Femur (tissue), 1 donor: ENCODE data around the gene PARG.
"Not testable (repeated sequence)": the region's sequence is repeated elsewhere in the genome, so short reads cannot be mapped to it uniquely, and the experiment has no call there.

Experiments used
- DNase-seq: peaks from one replicate; pipeline ENCODE4 v3.0.0-alpha.2; 2017

PARG gene

GRCh38 chr10:49900406-49900805 lies 41.4 kb downstream of the PARG start:
- not testable (repeated sequence) for DNase-seq

- DNase-seq: not testable (repeated sequence)
These were observed 41.8 kb downstream of the PARG start for GRCh38 chr10:49899999-49900398.

- not testable (repeated sequence) for DNase-seq
These were observed 51.8 kb downstream of the PARG start for GRCh38 chr10:49890025-49890424.

GRCh38 chr10:49884739-49885331 lies 57.0 kb downstream of the PARG start:
- DNase-seq: not testable (repeated sequence)

- not testable (repeated sequence) for DNase-seq
These were observed 58.0 kb downstream of the PARG start for GRCh38 chr10:49883852-49884251.

GRCh38 chr10:49882327-49882726 lies 59.5 kb downstream of the PARG start:
- not testable (repeated sequence) for DNase-seq

- not testable (repeated sequence) for DNase-seq
These were observed 69.1 kb downstream of the PARG start for GRCh38 chr10:49872740-49873139.

- not testable (repeated sequence) for DNase-seq
These were observed 70.4 kb downstream of the PARG start for GRCh38 chr10:49871462-49871861.

GRCh38 chr10:49859933-49860332 lies 81.9 kb downstream of the PARG start:
- DNase-seq: not testable (repeated sequence)

- DNase-seq: not testable (repeated sequence)
These were observed 83.0 kb downstream of the PARG start for GRCh38 chr10:49858697-49859382.

- DNase-seq: not testable (repeated sequence)
These were observed 92.3 kb downstream of the PARG start for GRCh38 chr10:49849520-49849919.

GRCh38 chr10:49844775-49845595 lies 96.8 kb downstream of the PARG start:
- no peak for DNase-seq

GRCh38 chr10:49842333-49842628 lies 99.5 kb downstream of the PARG start:
- DNase-seq: not testable (repeated sequence)

- DNase-seq: no peak
These were observed 100.1 kb downstream of the PARG start for GRCh38 chr10:49841615-49842332.

- DNase-seq: no peak
These were observed 104.1 kb downstream of the PARG start for GRCh38 chr10:49837685-49838084.

- DNase-seq: no peak
These were observed 104.8 kb downstream of the PARG start for GRCh38 chr10:49837051-49837478.

GRCh38 chr10:49834976-49835375 lies 106.9 kb downstream of the PARG start:
- DNase-seq: no peak

GRCh38 chr10:49834201-49834600 lies 107.6 kb downstream of the PARG start:
- DNase-seq: no peak

GRCh38 chr10:49833168-49833567 lies 108.7 kb downstream of the PARG start:
- DNase-seq: no peak

- DNase-seq: no peak
These were observed 110.3 kb downstream of the PARG start for GRCh38 chr10:49831352-49832035.

- DNase-seq: no peak
These were observed 111.0 kb downstream of the PARG start for GRCh38 chr10:49830846-49831245.

GRCh38 chr10:49830016-49830415 lies 111.8 kb downstream of the PARG start:
- no peak for DNase-seq

GRCh38 chr10:49827297-49827696 lies 114.5 kb downstream of the PARG start:
- DNase-seq: no peak
